GM12878 (cell line): ENCODE results near the gene DCST1. TPM values are rescaled to one million over a fixed set of nuclear protein-coding genes. Genes with fewer than 3 reads are reported as not detected.

Source experiments
- ATAC-seq: fragments of 200-7000 bp; cut with Tn5 transposase; 3 replicates; pipeline ENCODE4 v1.9.1; 2020; ENCODE audit warnings: mild to moderate bottlenecking, moderate library complexity
- BruUV-seq: library from RNA; stranded (reverse); fragments of 400-500 nt; replicated peaks from 2 replicates; lab custom pipeline; 2021; lab: Mats Ljungman, UMichigan
- CTCF ChIA-PET: fragments of 300-600 bp; sonication (Branson Sonifier 250); formaldehyde crosslinking; extraction: SDS; loops from one replicate; lab custom pipeline; 2021; ENCODE audit warnings: inconsistent platforms; lab: Yijun Ruan, JAX
- POLR2A ChIA-PET: fragments of 350-600 bp; formaldehyde crosslinking; extraction: SDS; loops from one replicate; lab custom pipeline; 2021; ENCODE audit warnings: inconsistent platforms; lab: Charles Lee
- RAD21 ChIA-PET: fragments of 300-600 bp; sonication (Branson Sonifier 250); formaldehyde crosslinking; loops from one replicate; lab custom pipeline; 2023; ENCODE audit warnings: antibody characterized with exemption; ENCODE audit not compliant: unreplicated experiment; lab: Charles Lee
- SMC1A ChIA-PET: fragments of 300-600 bp; sonication (Branson Sonifier 250); formaldehyde crosslinking; loops from one replicate; lab custom pipeline; 2023; ENCODE audit not compliant: unreplicated experiment, uncharacterized antibody; lab: Charles Lee
- DNase-seq: peaks from one replicate; pipeline ENCODE4 v3.0.0-alpha.2; 2011; ENCODE audit warnings: low read depth, low spot score
- FAIRE-seq: peaks from 3 replicates; lab custom pipeline; 2011; peaks lifted over from hg19 to GRCh38; lab: Jason Lieb, UNC
- H2AFZ ChIP-seq: 2 replicates; pipeline ENCODE4 v1.6.0; 2011; ENCODE audit warnings: low read depth, low read length, control low read depth; ENCODE audit not compliant: control insufficient read depth
- H3K27ac ChIP-seq: 2 replicates; pipeline ENCODE4 v1.5.1; 2011; ENCODE audit warnings: control low read depth; ENCODE audit not compliant: control insufficient read depth, insufficient read depth
- H3K27me3 ChIP-seq, 2 experiments: replicated peaks in 1 of 2; 2 replicates each; pipeline versions ENCODE4 v1.6.0 to v1.6.1; 2011; ENCODE audit warnings: low read length in 1 of 2; ENCODE audit not compliant: control insufficient read depth in 2 of 2, insufficient read depth in 2 of 2
- H3K36me3 ChIP-seq, 2 experiments: 2 replicates each; pipeline ENCODE4 v1.5.1; 2011; ENCODE audit warnings: low read length in 1 of 2; ENCODE audit not compliant: control insufficient read depth in 2 of 2, insufficient read depth in 2 of 2
- H3K4me1 ChIP-seq: 2 replicates; pipeline ENCODE4 v1.6.1; 2011; ENCODE audit warnings: mild to moderate bottlenecking, low read length, moderate library complexity, mixed read lengths; ENCODE audit not compliant: control insufficient read depth, insufficient read depth
- H3K4me2 ChIP-seq: 2 replicates; pipeline ENCODE4 v1.6.0; 2011; ENCODE audit warnings: control low read depth; ENCODE audit not compliant: control insufficient read depth, insufficient read depth
- H3K4me3 ChIP-seq: fragments of 200-600 bp; sonication (generic); 2 replicates; pipeline ENCODE4 v1.5.1; 2016
- H3K79me2 ChIP-seq: 2 replicates; pipeline ENCODE4 v1.6.0; 2011; ENCODE audit warnings: low read length; ENCODE audit not compliant: control insufficient read depth, insufficient read depth
- H3K9ac ChIP-seq: 2 replicates; pipeline ENCODE4 v1.8.0; 2011; ENCODE audit warnings: low read length, control low read depth, mixed read lengths; ENCODE audit not compliant: control insufficient read depth, insufficient read depth
- H3K9me3 ChIP-seq: replicated peaks from 3 replicates; pipeline ENCODE4 v1.5.1; 2011; ENCODE audit warnings: mild to moderate bottlenecking, low read length; ENCODE audit not compliant: control insufficient read depth, insufficient read depth
- H4K20me1 ChIP-seq: 2 replicates; pipeline ENCODE4 v1.6.0; 2011; ENCODE audit not compliant: control insufficient read depth, insufficient read depth
- CHD2 ChIP-seq: IDR thresholded peaks from 2 replicates; pipeline ENCODE4 v1.6.1; 2011; ENCODE audit warnings: low read depth, low read length, improper control_type of control experiment, borderline replicate concordance
- CTCF ChIP-seq, 3 experiments: IDR thresholded peaks in 2 of 3; conservative IDR thresholded peaks in 1 of 3; 2 replicates each; pipeline ENCODE4 v1.5.1; 2011; ENCODE audit warnings: low read depth in 3 of 3, low read length in 3 of 3, mild to moderate bottlenecking in 3 of 3, control low read depth in 2 of 3, moderate library complexity in 2 of 3, inconsistent platforms in 1 of 3, mixed read lengths in 1 of 3; ENCODE audit not compliant: control insufficient read depth in 2 of 3, insufficient read depth in 1 of 3; ENCODE audit errors: extremely low read depth in 1 of 3
- EP300 ChIP-seq, 2 experiments: fragments of 150-350 bp in 1 of 2; IDR thresholded peaks; 2 replicates each; pipeline ENCODE4 v1.6.1; 2011 to 2012; ENCODE audit warnings: low read depth in 2 of 2, low read length in 2 of 2, borderline replicate concordance in 1 of 2, improper control_type of control experiment in 1 of 2, inconsistent platforms in 1 of 2; ENCODE audit not compliant: control insufficient read depth in 1 of 2
- FOXK2 ChIP-seq: fragments of 450-650 bp; IDR thresholded peaks from 2 replicates; pipeline ENCODE4 v1.6.1; 2017; ENCODE audit warnings: mild to moderate bottlenecking, moderate library complexity
- HCFC1 ChIP-seq: fragments of 150-350 bp; IDR thresholded peaks from 2 replicates; pipeline ENCODE4 v1.6.1; 2014; ENCODE audit warnings: low read length
- HSF1 ChIP-seq: fragments of 150-350 bp; IDR thresholded peaks from 2 replicates; pipeline ENCODE4 v1.6.1; 2014; ENCODE audit warnings: mild to moderate bottlenecking, low read depth, low read length
- POLR2AphosphoS5 ChIP-seq: IDR thresholded peaks from 2 replicates; pipeline ENCODE4 v1.6.1; 2011; ENCODE audit warnings: mild to moderate bottlenecking, low read length, inconsistent platforms
- RELB ChIP-seq: fragments of 450-650 bp; IDR thresholded peaks from 2 replicates; pipeline ENCODE4 v1.6.1; 2017; ENCODE audit warnings: low read depth, mild to moderate bottlenecking, moderate library complexity
- RFX5 ChIP-seq: IDR thresholded peaks from 2 replicates; pipeline ENCODE4 v1.6.1; 2011; ENCODE audit warnings: low read depth, low read length, improper control_type of control experiment
- SPI1 ChIP-seq: IDR thresholded peaks from 2 replicates; pipeline ENCODE4 v1.6.1; 2011; ENCODE audit warnings: low read depth, mild to moderate bottlenecking, low read length, moderate library complexity, borderline replicate concordance; ENCODE audit not compliant: insufficient read depth
- ZSCAN29 ChIP-seq: fragments of 450-650 bp; IDR thresholded peaks from 2 replicates; pipeline ENCODE4 v1.6.1; 2017; ENCODE audit warnings: mild to moderate bottlenecking, moderate library complexity
- WGBS: methylation state at CpG from one replicate; pipeline ENCODE4 v1.1.6; 2016; ENCODE audit warnings: low lambda C conversion rate; ENCODE audit not compliant: insufficient replicate concordance, insufficient coverage; ENCODE audit errors: missing lambda C conversion rate; 5-methylcytosine and 5-hydroxymethylcytosine counted together
- in situ Hi-C: fragments of 300-500 bp; cut with MboI; formaldehyde crosslinking; loops from 9 replicates; pipeline ENCODE4 v1.14.3; 2018; ENCODE audit warnings: mixed read lengths
- intact Hi-C: fragments of 100-400 bp; cut with micrococcal nuclease; formaldehyde crosslinking; loops from one replicate; pipeline ENCODE4 v1.14.2; 2022; ENCODE audit not compliant: unreplicated experiment
- polyA plus RNA-seq, 11 experiments: library from polyadenylated mRNA; depleted of rRNA in 4 of 11; unstranded in 6 of 11; stranded (reverse) in 5 of 11; fragments of >200 nt; fragmentation: Nextera tagmentation in 4 of 11; fragmentation: Illumina TruSeq in 1 of 11; extraction: Ambion mirVana in 4 of 11; extraction: Trizol in 1 of 11; gene quantifications; 1 replicate in 1 of 11; 2 replicates in 10 of 11; pipeline versions ENCODE4 v1.2.1 to v1.2.3, GENCODE V29; 2011 to 2016; ENCODE audit warnings: inconsistent platforms in 2 of 11, missing spikeins in 2 of 11, low read depth in 1 of 11
- total RNA-seq, 4 experiments: library from RNA; depleted of rRNA in 3 of 4; stranded (reverse); fragments of >200 nt in 3 of 4; fragmentation: Illumina TruSeq in 1 of 4; extraction: Trizol in 1 of 4; gene quantifications; 2 replicates each; pipeline versions ENCODE4 v1.2.1 to v1.2.3, GENCODE V29; 2013 to 2021

DCST1 gene
- total and polyA plus RNA-seq, 10 of the 15 experiments (the other 5 are each of a cell fraction or from before 2014, with no cell fraction given), result not detected

- ChIA-PET SMC1A (interaction anchor here (0.5 to 8.1 kb wide), 6 partner anchors 11 to 513 kb away, joined by 3 to 69 read pairs (median 4); partner anchors contain the start of gene FLAD1), RAD21 (interaction anchor here (0.9 to 1.5 kb wide), 2 partner anchors 10 to 23 kb away, joined by 3 to 9 read pairs; partner anchors contain the start of gene FLAD1), CTCF (interaction anchor here (1.1 to 11.0 kb wide), 9 partner anchors 16 to 102 kb away, joined by 3 to 226 read pairs (median 6); partner anchors contain the start of genes CKS1B, FLAD1, PBXIP1 and PYGO2), POLR2A (interaction anchor here (0.9 to 3.4 kb wide), 3 partner anchors 10 to 20 kb away, joined by 4 to 13 read pairs (median 8); partner anchors contain the start of genes CKS1B and FLAD1)
- no peaks in the 10 kb centered on the region for H3K27me3 ChIP-seq
- no peak overlapping the region for H2AFZ ChIP-seq
- TF ChIP-seq CHD2 (no peak), RFX5 (no peak), CTCF (IDR thresholded peaks at IDR 0.05 in 2 of 3, conservative IDR thresholded peaks at IDR 0.05 in 1 of 3; ENCODE audit: control insufficient read depth in 2 of 3, extremely low read depth in 1 of 3, insufficient read depth in 1 of 3, low read depth in 3 of 3, low read length in 3 of 3) (no peak), FOXK2 (no peak), EP300 (IDR thresholded peaks at IDR 0.05; ENCODE audit: borderline replicate concordance in 1 of 2, control insufficient read depth in 1 of 2, low read depth in 2 of 2, low read length in 2 of 2) (no peak), HCFC1 (no peak), POLR2AphosphoS5 (no peak), RELB (no peak), HSF1 (no peak), SPI1 (no peak), ZSCAN29 (no peak)
- no peak overlapping the region for H3K9ac ChIP-seq
- no peak overlapping the region for H3K4me3 ChIP-seq
- WGBS, result 42% methylated on average over 1 of the region's 1 CpG
- H3K4me1 ChIP-seq, result peaks cover 12% of the 10 kb centered on the region
- no peak for DNase-seq
- no peaks in the 10 kb centered on the region for H4K20me1 ChIP-seq
- H3K36me3 ChIP-seq, result peaks cover 2 to 3% of the 10 kb centered on the region in 2 experiments; a peak in 2 of 4 replicates
- BruUV-seq, result no TSS peak
- H3K79me2 ChIP-seq, result peaks cover 2% of the 10 kb centered on the region; the same call in 1 of the 2 replicates
- ATAC-seq, result no peak
- H3K27ac ChIP-seq, result no peak overlapping the region
- in situ Hi-C loops (no loop called here), intact Hi-C loops (no loop called here)
- H3K4me2 ChIP-seq, result no peak overlapping the region
- FAIRE-seq, result no peak
- no peaks in the 10 kb centered on the region for H3K9me3 ChIP-seq
Measured at GRCh38 chr1:154994269-154994587, 39.4 kb upstream of the DCST1 start.
